Activated CD8-positive, alpha-beta T cell treated with anti-CD3 and anti-CD28 coated beads for 36 hours (primary cell): Measurements from ENCODE around the gene CACNA1C. TPM values are rescaled to one million over a fixed set of nuclear protein-coding genes. Genes with fewer than 3 reads are reported as not detected.
A peak's percentile ranks its signal among the peaks of the same experiment; 100 is the strongest.

Experiments
- ATAC-seq: fragments of 200-7000 bp; cut with Tn5 transposase; one replicate; pipeline ENCODE4 v1.10.0; 2021; ENCODE audit warnings: mild to moderate bottlenecking, moderate library complexity
- CTCF ChIA-PET: fragments of 350-600 bp; sonication (Branson Sonifier 250); formaldehyde crosslinking; loops from one replicate; lab custom pipeline; 2021; ENCODE audit warnings: antibody characterized with exemption; lab: Charles Lee
- POLR2A ChIA-PET: fragments of 350-600 bp; sonication (Branson Sonifier 250); formaldehyde crosslinking; loops from one replicate; lab custom pipeline; 2021; ENCODE audit warnings: antibody characterized with exemption; lab: Charles Lee
- DNase-seq: peaks from one replicate; pipeline ENCODE4 v3.0.0-alpha.2; 2020
- H3K27ac Mint-ChIP-seq: one replicate; pipeline ENCODE4 v1.8.0; 2021; ENCODE audit warnings: mild to moderate bottlenecking, mixed read lengths
- H3K27me3 Mint-ChIP-seq: one replicate; pipeline ENCODE4 v1.8.0; 2021; ENCODE audit warnings: mixed read lengths
- H3K36me3 Mint-ChIP-seq: one replicate; pipeline ENCODE4 v1.8.0; 2021; ENCODE audit warnings: low read depth, mixed read lengths
- H3K4me1 Mint-ChIP-seq: one replicate; pipeline ENCODE4 v1.8.0; 2021; ENCODE audit warnings: low read depth, mixed read lengths
- H3K4me3 Mint-ChIP-seq: one replicate; pipeline ENCODE4 v1.8.0; 2021; ENCODE audit warnings: mild to moderate bottlenecking, moderate library complexity, mixed read lengths
- H3K9me3 Mint-ChIP-seq: one replicate; pipeline ENCODE4 v1.8.0; 2021; ENCODE audit warnings: mixed read lengths
- CTCF ChIP-seq: fragments of 200-600 bp; IDR thresholded peaks from one replicate; pipeline ENCODE4 v1.8.0; 2022; ENCODE audit warnings: antibody characterized with exemption, mild to moderate bottlenecking
- intact Hi-C: fragments of 100-400 bp; cut with micrococcal nuclease; formaldehyde crosslinking; loops from one replicate; pipeline ENCODE4 v1.10.0; 2022
- total RNA-seq, 2 experiments: library from RNA; stranded (reverse); gene quantifications; one replicate each; pipeline ENCODE4 v1.2.3, GENCODE V29; 2021

The CACNA1C gene
- total RNA-seq, 2 experiments from 2014 or later, result 0.02 to 0.05 TPM

GRCh38 chr12:2150833-2151232 is 98.0 kb downstream of the CACNA1C start:
- POLR2A ChIA-PET, result no interaction called here
- H3K9me3 Mint-ChIP-seq, result no peaks in the 10 kb centered on the region
- CTCF ChIA-PET, result no interaction called here
- intact Hi-C loops, result no loop called here
- TF ChIP-seq CTCF, result no peak
- no peaks in the 10 kb centered on the region for H3K36me3 Mint-ChIP-seq
- ATAC-seq (no peak), DNase-seq (no peak)
- peaks cover 9% of the 10 kb centered on the region for H3K27me3 Mint-ChIP-seq
- H3K27ac Mint-ChIP-seq, result no peak overlapping the region
- no peaks in the 10 kb centered on the region for H3K4me1 Mint-ChIP-seq
- no peak overlapping the region for H3K4me3 Mint-ChIP-seq

- H3K36me3 Mint-ChIP-seq, result no peaks in the 10 kb centered on the region
- CTCF ChIA-PET, result no interaction called here
Observed at GRCh38 chr12:2151391-2151790, 98.6 kb downstream of the CACNA1C start.

GRCh38 chr12:2152134-2152533 is 99.3 kb downstream of the CACNA1C start:
- peaks cover 9% of the 10 kb centered on the region for H3K27me3 Mint-ChIP-seq
- H3K4me1 Mint-ChIP-seq, result no peaks in the 10 kb centered on the region
- DNase-seq (peak; percentile 4), ATAC-seq (no peak)
- no peaks in the 10 kb centered on the region for H3K36me3 Mint-ChIP-seq
- no peak for TF ChIP-seq CTCF
- H3K27ac Mint-ChIP-seq, result no peak overlapping the region
- ChIA-PET POLR2A (no interaction called here), CTCF (no interaction called here)
- intact Hi-C loops, result no loop called here
- H3K4me3 Mint-ChIP-seq, result no peak overlapping the region
- H3K9me3 Mint-ChIP-seq, result no peaks in the 10 kb centered on the region

More at GRCh38 chr12:2151391-2151790, 98.6 kb downstream of the CACNA1C start:
- Mint-ChIP-seq H3K27ac (no peak overlapping the region), H3K27me3 (peaks cover 9% of the 10 kb centered on the region), H3K9me3 (no peaks in the 10 kb centered on the region), H3K4me1 (no peaks in the 10 kb centered on the region), H3K4me3 (no peak overlapping the region)
- intact Hi-C loops, result no loop called here
- no peak for TF ChIP-seq CTCF
- DNase-seq (no peak), ATAC-seq (no peak)
- POLR2A ChIA-PET, result no interaction called here

GRCh38 chr12:2154050-2154449 is 101.3 kb downstream of the CACNA1C start:
- Mint-ChIP-seq H3K27me3 (peaks cover 5% of the 10 kb centered on the region), H3K4me3 (no peak overlapping the region), H3K9me3 (no peaks in the 10 kb centered on the region), H3K27ac (no peak overlapping the region), H3K36me3 (no peaks in the 10 kb centered on the region), H3K4me1 (no peaks in the 10 kb centered on the region)
- TF ChIP-seq CTCF, result no peak
- DNase-seq (no peak), ATAC-seq (no peak)
- ChIA-PET POLR2A (interaction anchor here (1.0 kb wide), 1 partner anchor 9 kb away, joined by 3 read pairs; no protein-coding TSS in a partner anchor), CTCF (no interaction called here)
- intact Hi-C loops, result no loop called here

GRCh38 chr12:2154521-2154920 is 101.7 kb downstream of the CACNA1C start:
- ChIA-PET CTCF (no interaction called here), POLR2A (interaction anchor here (1.0 kb wide), 1 partner anchor 9 kb away, joined by 3 read pairs; no protein-coding TSS in a partner anchor)
- Mint-ChIP-seq H3K9me3 (no peaks in the 10 kb centered on the region), H3K4me1 (no peaks in the 10 kb centered on the region), H3K36me3 (no peaks in the 10 kb centered on the region), H3K27me3 (peaks cover 5% of the 10 kb centered on the region), H3K27ac (no peak overlapping the region), H3K4me3 (no peak overlapping the region)
- DNase-seq (no peak), ATAC-seq (no peak)
- intact Hi-C loops, result no loop called here
- TF ChIP-seq CTCF, result no peak
